Effector memory CD8-positive, alpha-beta T cell (primary cell): ENCODE measurements around the gene SERINC1.

Experiments used
- ATAC-seq: fragments of 150-1000 bp; cut with Tn5 transposase; replicated peaks from 2 replicates; pipeline ENCODE4 v1.10.0; 2021; ENCODE audit warnings: mild to moderate bottlenecking, moderate library complexity
- DNase-seq, 3 experiments: peaks; one replicate each; pipeline ENCODE4 v3.0.0; 2021
- H3K27ac Mint-ChIP-seq, 2 donors: one replicate each; pipeline ENCODE4 v1.8.0; 2022; ENCODE audit warnings: mild to moderate bottlenecking in 2 of 2, mixed read lengths in 2 of 2, moderate library complexity in 2 of 2
- H3K27me3 Mint-ChIP-seq, 2 donors: one replicate each; pipeline ENCODE4 v1.8.0; 2022; ENCODE audit warnings: mixed read lengths in 2 of 2
- H3K36me3 Mint-ChIP-seq: one replicate; pipeline ENCODE4 v1.8.0; 2022; ENCODE audit warnings: mild to moderate bottlenecking, moderate library complexity, mixed read lengths; ENCODE audit not compliant: insufficient read depth
- H3K4me1 Mint-ChIP-seq, 2 donors: one replicate each; pipeline ENCODE4 v1.8.0; 2022; ENCODE audit warnings: low read depth in 2 of 2, mixed read lengths in 2 of 2
- H3K4me3 Mint-ChIP-seq, 2 donors: one replicate each; pipeline ENCODE4 v1.8.0; 2022; ENCODE audit warnings: mild to moderate bottlenecking in 2 of 2, mixed read lengths in 2 of 2, moderate library complexity in 2 of 2
- H3K9me3 Mint-ChIP-seq, 2 donors: one replicate each; pipeline ENCODE4 v1.8.0; 2022; ENCODE audit warnings: mixed read lengths in 2 of 2

The SERINC1 gene

DNA sequence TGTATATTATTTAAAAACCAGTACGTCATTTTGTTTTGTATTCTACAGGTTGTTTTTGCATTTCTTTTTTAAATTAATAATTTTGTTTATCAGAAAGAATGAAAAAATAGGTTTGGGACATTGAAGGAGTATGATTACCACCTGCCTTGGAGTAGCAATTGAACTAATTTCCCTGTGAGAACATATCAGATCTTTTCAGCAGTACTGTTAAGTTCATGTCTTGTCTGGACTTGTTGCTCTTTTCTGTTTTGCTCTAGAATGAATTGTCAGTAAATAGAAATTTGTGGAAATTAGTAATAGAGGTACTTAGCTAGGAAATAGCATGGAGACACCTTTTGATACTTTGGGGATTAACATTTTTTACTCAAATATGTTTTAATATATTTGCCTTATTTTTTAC is 47.9 kb downstream of the SERINC1 start:
- ATAC-seq: no peak
- DNase-seq: no peak
- Mint-ChIP-seq H3K4me1 (no peaks in the 10 kb centered on the region), H3K27ac (no peak overlapping the region), H3K4me3 (no peak overlapping the region), H3K27me3 (no peaks in the 10 kb centered on the region), H3K9me3 (no peaks in the 10 kb centered on the region), H3K36me3 (peaks cover 7% of the 10 kb centered on the region)

DNA sequence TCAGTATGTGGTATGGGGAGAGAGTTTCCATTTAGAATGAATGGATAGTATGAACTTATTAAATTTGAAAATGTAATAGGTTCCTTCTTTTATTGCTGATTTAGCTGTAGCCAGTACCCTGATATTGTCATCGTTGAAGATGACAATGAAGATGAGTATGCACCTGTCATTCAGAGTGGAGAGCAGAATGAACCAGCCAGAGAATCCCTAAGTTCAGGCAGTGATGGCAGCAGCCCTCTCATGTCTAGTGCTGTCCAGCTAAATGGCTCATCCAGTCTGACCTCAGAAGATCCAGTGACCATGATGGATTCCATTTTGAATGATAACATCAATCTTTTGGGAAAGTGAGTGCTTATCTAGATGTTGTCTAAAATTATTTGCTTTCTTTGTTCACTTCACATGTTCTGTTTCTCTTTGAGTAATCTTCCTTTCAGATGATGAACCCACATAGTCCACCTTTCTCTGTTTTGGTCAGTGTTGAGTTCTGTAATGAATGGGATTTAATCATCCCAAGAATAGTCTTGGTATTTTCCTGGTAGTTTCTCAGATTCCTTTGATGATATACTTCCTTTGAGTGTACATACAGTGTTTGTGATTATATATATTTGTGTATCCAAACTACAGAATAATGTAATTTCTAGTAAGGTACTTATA is 48.9 kb downstream of the SERINC1 start:
- Mint-ChIP-seq H3K9me3 (no peaks in the 10 kb centered on the region), H3K36me3 (peaks cover 7% of the 10 kb centered on the region), H3K4me3 (no peak overlapping the region), H3K27me3 (no peaks in the 10 kb centered on the region), H3K4me1 (no peaks in the 10 kb centered on the region), H3K27ac (no peak overlapping the region)
- ATAC-seq (no peak), DNase-seq (no peak)

DNA sequence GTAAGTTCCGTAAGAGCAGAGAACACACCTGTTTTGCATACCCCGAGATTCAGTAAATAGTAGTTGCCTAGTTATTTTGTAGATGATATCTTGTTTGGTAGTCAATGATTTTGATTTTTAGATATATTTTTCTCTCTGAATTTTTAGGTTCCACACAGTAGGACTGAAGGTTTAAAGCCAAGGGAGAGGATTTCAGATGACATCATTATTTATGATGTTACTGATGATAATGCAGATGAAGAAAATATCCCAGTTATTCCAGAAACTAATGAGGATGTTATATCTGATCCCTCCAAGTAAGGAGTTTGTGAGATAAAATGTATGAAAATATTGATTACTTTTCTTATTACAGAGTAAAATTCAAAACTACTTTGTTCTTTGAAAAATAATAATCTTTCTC is 49.6 kb downstream of the SERINC1 start:
- Mint-ChIP-seq H3K27ac (no peak overlapping the region), H3K4me3 (no peak overlapping the region), H3K4me1 (no peaks in the 10 kb centered on the region), H3K36me3 (peaks cover 7% of the 10 kb centered on the region), H3K27me3 (no peaks in the 10 kb centered on the region), H3K9me3 (no peaks in the 10 kb centered on the region)
- ATAC-seq (no peak), DNase-seq (no peak)

DNA sequence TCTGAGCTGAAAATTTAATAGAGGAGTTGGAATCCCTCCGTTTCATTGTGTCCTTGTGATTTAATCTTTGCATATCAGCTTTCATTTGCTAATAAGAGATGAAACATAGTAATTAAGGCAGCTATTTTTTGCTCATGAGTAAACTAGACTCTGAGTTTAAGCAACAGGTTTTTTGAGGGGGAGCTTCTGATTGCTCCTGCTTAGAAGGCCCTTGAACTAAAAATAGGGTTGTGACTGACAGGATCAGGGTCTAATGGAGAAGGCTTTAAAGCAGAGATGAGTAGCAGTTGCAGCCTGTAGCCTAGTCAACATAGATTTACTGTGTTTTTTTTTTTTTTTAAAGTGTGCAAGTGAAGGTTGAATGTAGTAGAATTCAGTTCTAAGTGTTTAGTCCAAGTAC is 54.8 kb downstream of the SERINC1 start:
- no peaks in the 10 kb centered on the region for H3K27me3 Mint-ChIP-seq
- peaks cover 30% of the 10 kb centered on the region for H3K36me3 Mint-ChIP-seq
- no peak for ATAC-seq
- H3K4me3 Mint-ChIP-seq: no peak overlapping the region
- H3K4me1 Mint-ChIP-seq: peaks cover 0 to 2% of the 10 kb centered on the region in 2 donors
- H3K9me3 Mint-ChIP-seq: no peaks in the 10 kb centered on the region
- no peak for DNase-seq
- no peak overlapping the region for H3K27ac Mint-ChIP-seq

DNA sequence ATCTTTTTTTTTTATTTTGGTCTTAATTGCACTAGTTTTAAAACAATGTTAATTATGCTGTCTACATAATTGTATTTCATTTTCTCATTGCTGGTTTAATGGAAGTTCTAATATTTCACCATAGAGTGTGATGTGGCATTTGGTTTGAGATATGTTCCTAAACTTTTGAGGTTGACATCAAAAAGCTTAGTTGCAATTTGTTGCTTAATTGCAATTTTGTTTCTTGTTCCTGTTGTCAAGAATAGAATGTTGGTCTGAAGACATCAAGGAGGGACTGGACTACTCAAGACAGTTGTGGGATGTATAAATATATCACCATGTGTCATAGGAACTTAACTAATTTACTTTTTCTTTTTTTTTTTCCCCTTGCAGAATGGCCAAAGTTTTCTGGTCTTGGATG is 59.6 kb downstream of the SERINC1 start:
- peaks cover 15 to 37% of the 10 kb centered on the region in 2 donors for H3K4me1 Mint-ChIP-seq
- H3K4me3 Mint-ChIP-seq: no peak overlapping the region
- no peak overlapping the region for H3K27ac Mint-ChIP-seq

DNA sequence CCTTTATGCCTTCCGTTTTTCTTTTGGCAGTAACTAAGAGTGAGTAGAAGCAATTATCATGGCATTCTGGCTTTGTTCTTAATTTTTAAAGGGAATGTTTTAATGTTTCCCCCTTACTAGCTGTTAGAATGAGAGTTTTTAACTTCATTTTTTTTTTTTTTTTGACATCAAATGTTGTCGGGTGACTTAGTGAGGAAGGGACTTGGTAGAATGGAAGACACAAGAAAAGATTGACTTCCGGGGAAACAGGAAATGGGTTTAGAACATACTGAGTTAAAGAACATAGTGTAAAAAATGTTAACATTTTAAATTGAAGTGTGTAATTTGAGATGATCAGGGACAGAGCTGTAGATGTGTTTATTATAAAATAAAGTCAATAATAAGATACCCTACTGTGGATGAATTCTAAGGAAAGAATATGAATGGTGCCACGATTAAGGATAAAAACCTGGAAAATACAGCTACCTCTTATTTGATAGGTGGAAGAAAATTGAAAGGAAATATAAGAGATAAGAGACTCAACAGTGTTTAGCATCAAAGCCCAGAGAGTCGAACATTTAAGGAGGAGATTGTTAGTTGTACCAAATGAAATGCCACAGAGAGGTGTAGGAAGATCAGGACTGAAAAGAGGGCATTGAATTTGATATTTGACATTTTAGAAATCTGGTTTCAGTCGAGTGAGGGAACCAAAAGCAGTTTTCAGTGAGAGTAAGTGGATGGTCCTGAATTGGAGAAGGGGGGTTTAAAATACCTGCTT is 62.7 kb downstream of the SERINC1 start:
- peak overlapping the region; percentile 39 to 69 for H3K4me3 Mint-ChIP-seq
- no peak for DNase-seq
- peak overlapping the region; percentile 1 to 42 for H3K27ac Mint-ChIP-seq
- ATAC-seq: peak; percentile 37
- no peaks in the 10 kb centered on the region for H3K27me3 Mint-ChIP-seq
- H3K9me3 Mint-ChIP-seq: no peaks in the 10 kb centered on the region
- H3K36me3 Mint-ChIP-seq: peaks cover 18% of the 10 kb centered on the region
- H3K4me1 Mint-ChIP-seq: peaks cover 23 to 50% of the 10 kb centered on the region in 2 donors

More for the DNA sequence above, 59.6 kb downstream of the SERINC1 start:
- no peaks in the 10 kb centered on the region for H3K27me3 Mint-ChIP-seq
- DNase-seq (no peak), ATAC-seq (no peak)
- H3K36me3 Mint-ChIP-seq: peaks cover 27% of the 10 kb centered on the region
- H3K9me3 Mint-ChIP-seq: no peaks in the 10 kb centered on the region

DNA sequence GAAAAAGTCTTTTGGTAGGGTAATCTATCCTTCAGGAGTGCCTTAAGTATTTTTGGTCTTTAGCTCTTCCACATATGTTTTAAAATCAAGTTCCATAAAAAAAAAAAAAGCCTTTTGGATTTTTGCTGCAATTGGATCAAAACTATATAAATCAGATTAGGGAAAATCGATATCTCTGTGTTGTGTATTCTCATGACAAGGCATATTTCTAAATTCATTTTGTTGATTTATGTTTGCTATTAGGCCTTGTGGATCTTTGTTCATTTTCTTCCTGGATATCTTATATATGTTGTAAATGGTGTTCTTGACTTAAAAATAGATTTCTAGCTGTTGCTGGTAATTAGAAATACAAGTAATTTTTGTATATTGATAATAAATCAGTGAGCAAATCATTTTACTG is 63.4 kb downstream of the SERINC1 start:
- ATAC-seq (no peak), DNase-seq (no peak)
- Mint-ChIP-seq H3K27me3 (no peaks in the 10 kb centered on the region), H3K27ac (peak overlapping the region; percentile 1 to 42), H3K9me3 (no peaks in the 10 kb centered on the region), H3K36me3 (peaks cover 12% of the 10 kb centered on the region), H3K4me3 (peak overlapping the region; percentile 39 to 69), H3K4me1 (peaks cover 24 to 52% of the 10 kb centered on the region in 2 donors)

DNA sequence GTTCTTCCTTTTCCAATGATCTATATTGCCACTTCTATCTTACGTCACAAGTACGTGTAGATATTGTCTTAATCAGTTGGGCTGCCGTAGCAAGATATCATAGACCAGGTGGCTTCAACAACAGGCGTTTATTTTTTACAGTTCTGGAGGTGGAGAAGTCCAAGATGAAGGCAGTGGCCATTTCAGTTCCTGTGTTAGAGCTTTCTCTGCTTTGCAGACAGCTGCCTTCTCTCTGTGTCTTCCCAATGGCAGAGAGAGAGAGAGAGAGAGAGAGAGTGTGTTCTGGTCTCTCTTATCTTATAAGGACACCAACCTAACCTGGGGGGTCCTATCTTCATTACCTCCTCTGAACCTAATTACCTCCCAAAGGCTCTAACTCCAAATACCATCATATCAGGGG is 63.9 kb downstream of the SERINC1 start:
- H3K27me3 Mint-ChIP-seq: no peaks in the 10 kb centered on the region
- no peak for DNase-seq
- no peak for ATAC-seq
- no peaks in the 10 kb centered on the region for H3K9me3 Mint-ChIP-seq
- peaks cover 7% of the 10 kb centered on the region for H3K36me3 Mint-ChIP-seq
- H3K4me3 Mint-ChIP-seq: no peak overlapping the region
- no peak overlapping the region for H3K27ac Mint-ChIP-seq
- peaks cover 24 to 52% of the 10 kb centered on the region in 2 donors for H3K4me1 Mint-ChIP-seq

DNA sequence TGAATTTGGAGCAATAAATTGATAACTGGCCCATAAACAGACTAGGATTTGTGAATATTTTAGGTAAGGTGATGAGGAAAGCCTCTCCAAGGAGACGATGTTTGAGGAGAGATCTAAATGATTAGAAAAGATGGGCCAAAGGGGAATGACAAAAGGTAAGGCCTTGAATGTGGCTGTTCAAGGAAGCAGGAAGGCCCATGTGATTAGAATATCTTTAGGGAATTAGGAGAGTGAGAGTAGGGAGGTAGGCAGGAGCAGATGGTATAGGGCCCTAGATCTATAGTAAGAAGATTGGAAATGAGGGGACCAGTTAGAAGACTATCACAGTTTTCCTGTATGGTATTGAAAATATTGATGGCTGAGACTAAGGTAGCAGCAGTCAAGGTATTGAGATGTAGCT is 65.4 kb downstream of the SERINC1 start:
- no peaks in the 10 kb centered on the region for H3K9me3 Mint-ChIP-seq
- ATAC-seq (no peak), DNase-seq (no peak)
- H3K36me3 Mint-ChIP-seq: no peaks in the 10 kb centered on the region
- no peak overlapping the region for H3K27ac Mint-ChIP-seq
- H3K27me3 Mint-ChIP-seq: no peaks in the 10 kb centered on the region
- peaks cover 28 to 55% of the 10 kb centered on the region in 2 donors for H3K4me1 Mint-ChIP-seq
- H3K4me3 Mint-ChIP-seq: no peak overlapping the region

DNA sequence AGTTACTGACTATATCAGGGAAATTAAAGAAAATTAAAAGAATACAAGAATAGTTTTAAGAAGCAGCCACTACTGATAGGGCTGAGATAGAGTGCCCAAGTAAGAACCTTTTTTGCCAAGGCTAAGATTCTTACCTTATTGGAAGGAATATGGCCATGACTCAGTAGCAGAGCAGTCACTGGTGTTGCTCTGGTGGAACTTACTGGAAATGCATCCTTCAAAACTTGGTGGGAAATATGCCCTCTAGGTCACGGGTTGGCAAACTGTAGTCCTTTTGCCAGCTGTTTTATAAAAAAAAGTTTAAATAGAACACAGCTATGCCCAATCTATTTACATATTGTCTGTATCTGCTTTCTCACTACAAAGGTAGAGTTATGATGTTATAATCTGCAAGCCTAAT is 66.2 kb downstream of the SERINC1 start:
- H3K36me3 Mint-ChIP-seq: no peaks in the 10 kb centered on the region
- H3K4me3 Mint-ChIP-seq: no peak overlapping the region
- DNase-seq (no peak), ATAC-seq (no peak)
- no peaks in the 10 kb centered on the region for H3K9me3 Mint-ChIP-seq
- no peak overlapping the region for H3K27ac Mint-ChIP-seq
- no peaks in the 10 kb centered on the region for H3K27me3 Mint-ChIP-seq
- peaks cover 31 to 57% of the 10 kb centered on the region in 2 donors for H3K4me1 Mint-ChIP-seq

DNA sequence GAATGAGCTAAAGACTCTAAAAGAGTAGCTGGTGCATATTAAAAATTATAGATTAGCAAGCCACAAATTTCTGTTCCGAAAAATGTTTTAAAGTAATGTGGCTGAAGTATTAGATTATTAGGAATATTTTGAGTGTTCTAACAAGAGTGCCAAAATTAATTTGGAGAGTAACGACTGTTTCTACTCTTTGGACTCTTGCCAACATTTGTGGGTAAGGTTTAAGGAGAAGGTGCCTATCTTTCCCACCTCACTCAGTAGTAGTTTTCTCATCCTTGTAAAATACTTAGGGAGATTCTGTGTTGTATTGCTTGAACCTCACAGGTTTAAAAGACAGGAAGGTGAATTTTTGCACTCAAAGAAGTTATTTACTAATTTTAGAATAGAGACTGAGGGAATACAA is 67.2 kb downstream of the SERINC1 start:
- Mint-ChIP-seq H3K27me3 (no peaks in the 10 kb centered on the region), H3K9me3 (no peaks in the 10 kb centered on the region), H3K4me3 (no peak overlapping the region), H3K27ac (no peak overlapping the region), H3K4me1 (peaks cover 31 to 55% of the 10 kb centered on the region in 2 donors), H3K36me3 (peaks cover 4% of the 10 kb centered on the region)
- DNase-seq (no peak), ATAC-seq (no peak)

DNA sequence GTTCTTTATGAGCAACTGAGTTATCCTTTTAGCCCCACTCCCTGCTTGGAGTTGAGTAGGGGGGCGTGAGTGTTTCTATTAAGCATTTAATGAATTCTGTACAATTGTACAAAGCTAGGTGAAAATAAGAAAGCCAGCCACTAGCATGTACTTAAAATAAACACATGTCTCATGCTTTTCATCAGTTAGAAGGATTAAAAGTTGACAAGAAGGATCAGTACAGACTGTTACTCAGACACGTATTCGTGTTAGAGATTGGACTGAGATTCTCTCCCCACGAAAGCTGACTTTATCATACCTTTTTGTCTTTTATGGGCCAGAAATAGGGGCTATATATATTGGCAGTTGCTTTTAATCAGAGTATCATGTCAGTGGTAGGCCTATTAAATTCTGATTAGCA is 70.5 kb downstream of the SERINC1 start:
- ATAC-seq (no peak), DNase-seq (no peak)
- H3K4me1 Mint-ChIP-seq: peaks cover 18 to 26% of the 10 kb centered on the region in 2 donors
- H3K4me3 Mint-ChIP-seq: peak overlapping the region; percentile 98 to 99
- H3K9me3 Mint-ChIP-seq: no peaks in the 10 kb centered on the region
- no peaks in the 10 kb centered on the region for H3K27me3 Mint-ChIP-seq
- H3K36me3 Mint-ChIP-seq: peaks cover 4% of the 10 kb centered on the region
- peak overlapping the region in 1 of 2 donors; percentile 45 for H3K27ac Mint-ChIP-seq

DNA sequence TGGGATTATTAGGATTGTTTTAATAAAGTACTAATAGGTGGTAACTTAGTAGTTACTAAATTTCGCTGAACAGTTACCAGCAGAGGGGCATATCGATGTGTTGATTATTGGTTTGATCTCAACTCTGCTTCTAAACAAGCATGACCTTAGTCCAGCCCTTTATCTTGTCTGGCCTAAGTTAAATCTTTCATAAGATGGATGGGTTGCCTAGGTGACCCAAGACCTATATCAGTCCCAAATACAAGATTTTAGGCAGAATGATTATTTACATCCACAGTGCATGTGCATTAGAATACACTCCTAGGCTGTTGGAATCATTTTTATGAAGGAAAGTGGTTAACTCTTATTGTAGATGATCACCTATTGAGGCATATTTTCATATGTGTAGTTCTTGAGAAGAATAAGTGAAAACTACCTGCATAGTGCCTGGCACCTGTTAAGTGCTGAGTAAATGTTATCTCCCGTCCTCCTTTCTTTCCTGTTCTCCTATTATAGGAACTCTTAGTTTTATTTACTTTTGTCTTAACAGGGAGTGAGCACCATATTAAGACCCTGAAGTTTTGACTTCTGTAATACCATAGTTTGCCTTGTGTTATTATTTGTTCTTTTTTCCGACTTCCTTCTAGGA is 71.0 kb downstream of the SERINC1 start:
- DNase-seq (no peak), ATAC-seq (no peak)
- Mint-ChIP-seq H3K27me3 (no peaks in the 10 kb centered on the region), H3K36me3 (peaks cover 4% of the 10 kb centered on the region), H3K9me3 (no peaks in the 10 kb centered on the region), H3K4me3 (peak overlapping the region; percentile 98 to 99), H3K27ac (peak overlapping the region; percentile 95 to 97), H3K4me1 (peaks cover 17 to 23% of the 10 kb centered on the region in 2 donors)

DNA sequence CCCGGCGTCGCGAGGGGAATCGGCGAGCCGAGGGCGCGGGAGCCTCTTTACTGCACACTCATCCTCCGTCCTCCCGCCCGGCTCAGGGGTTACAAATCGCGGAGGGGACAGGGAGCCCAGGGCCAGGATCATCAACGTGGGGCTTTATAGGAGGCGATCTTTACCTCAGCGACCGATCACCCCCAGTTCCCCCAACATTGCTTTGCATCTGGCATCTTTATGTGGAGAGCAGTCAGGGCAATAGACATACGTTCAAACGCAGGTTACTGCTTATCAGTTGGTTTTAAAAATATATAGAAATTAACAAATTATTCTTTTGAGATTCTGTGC is 71.5 kb downstream of the SERINC1 start:
- H3K27ac Mint-ChIP-seq: peak overlapping the region; percentile 95 to 97
- peak overlapping the region; percentile 98 to 99 for H3K4me3 Mint-ChIP-seq
- H3K9me3 Mint-ChIP-seq: no peaks in the 10 kb centered on the region
- H3K36me3 Mint-ChIP-seq: peaks cover 4% of the 10 kb centered on the region
- H3K4me1 Mint-ChIP-seq: peaks cover 17 to 23% of the 10 kb centered on the region in 2 donors
- H3K27me3 Mint-ChIP-seq: no peaks in the 10 kb centered on the region
- ATAC-seq (no peak), DNase-seq (no peak)
